Trophoblast cell (in vitro differentiated cells and primary cell): ENCODE results near the gene SIK1. TPM values are rescaled to one million over a fixed set of nuclear protein-coding genes. Genes with fewer than 3 reads are reported as not detected.
A peak's percentile ranks its signal among the peaks of the same experiment; 100 is the strongest.
"Not testable (repeated sequence)": the region's sequence is repeated elsewhere in the genome, so short reads cannot be mapped to it uniquely, and the experiment has no call there.

ENCODE experiments used
- DNase-seq, 2 donors: peaks; one replicate each; pipeline ENCODE4 v3.0.0-alpha.2; 2016
- H2AFZ ChIP-seq: 2 replicates; pipeline ENCODE4 v1.6.1; 2013; ENCODE audit warnings: low read length, moderate library complexity, mild to moderate bottlenecking; ENCODE audit not compliant: insufficient read depth, poor library complexity
- H2AK5ac ChIP-seq: 2 replicates; pipeline ENCODE4 v1.6.1; 2013; ENCODE audit warnings: mild to moderate bottlenecking, low read length
- H2BK120ac ChIP-seq: 2 replicates; pipeline ENCODE4 v1.6.1; 2013; ENCODE audit warnings: low read length, mild to moderate bottlenecking, moderate library complexity; ENCODE audit not compliant: insufficient read depth, poor library complexity
- H2BK12ac ChIP-seq: 2 replicates; pipeline ENCODE4 v1.6.1; 2013; ENCODE audit warnings: mild to moderate bottlenecking, low read length, moderate library complexity
- H2BK5ac ChIP-seq: 2 replicates; pipeline ENCODE4 v1.6.1; 2013; ENCODE audit warnings: low read length, low read depth, moderate library complexity, mild to moderate bottlenecking; ENCODE audit not compliant: poor library complexity
- H3K14ac ChIP-seq: 2 replicates; pipeline ENCODE4 v1.6.1; 2013; ENCODE audit warnings: mild to moderate bottlenecking, low read length
- H3K18ac ChIP-seq: 2 replicates; pipeline ENCODE4 v1.6.1; 2013; ENCODE audit warnings: mild to moderate bottlenecking, low read length
- H3K23ac ChIP-seq: 2 replicates; pipeline ENCODE4 v1.6.1; 2013; ENCODE audit warnings: low read length
- H3K27ac ChIP-seq: 2 replicates; pipeline ENCODE4 v1.5.1; 2013; ENCODE audit warnings: low read depth, mild to moderate bottlenecking, inconsistent platforms, low read length, moderate library complexity
- H3K27me3 ChIP-seq: 2 replicates; pipeline ENCODE4 v1.6.1; 2013; ENCODE audit warnings: inconsistent platforms, mild to moderate bottlenecking, low read length, moderate library complexity; ENCODE audit not compliant: insufficient read depth
- H3K36me3 ChIP-seq, 2 experiments: 1 replicate in 1 of 2; 2 replicates in 1 of 2; pipeline ENCODE4 v1.6.1; 2013; ENCODE audit warnings: low read length in 2 of 2, mild to moderate bottlenecking in 2 of 2, moderate library complexity in 1 of 2; ENCODE audit not compliant: insufficient read depth in 2 of 2, control insufficient read depth in 1 of 2
- H3K4ac ChIP-seq: 2 replicates; pipeline ENCODE4 v1.6.1; 2013; ENCODE audit warnings: low read depth, mild to moderate bottlenecking, low read length, moderate library complexity
- H3K4me1 ChIP-seq, 2 experiments: 1 replicate in 1 of 2; 2 replicates in 1 of 2; pipeline ENCODE4 v1.6.1; 2013; ENCODE audit warnings: low read length in 2 of 2, mild to moderate bottlenecking in 2 of 2, moderate library complexity in 1 of 2; ENCODE audit not compliant: insufficient read depth in 2 of 2, control insufficient read depth in 1 of 2
- H3K4me2 ChIP-seq: 2 replicates; pipeline ENCODE4 v1.6.1; 2013; ENCODE audit warnings: inconsistent platforms, mild to moderate bottlenecking, low read length, moderate library complexity
- H3K4me3 ChIP-seq: 2 replicates; pipeline ENCODE4 v1.5.1; 2013; ENCODE audit warnings: mild to moderate bottlenecking, low read depth, low read length, inconsistent platforms
- H3K79me1 ChIP-seq: one replicate; pipeline ENCODE4 v1.6.1; 2013; ENCODE audit warnings: low read length
- H3K79me2 ChIP-seq: 2 replicates; pipeline ENCODE4 v1.6.1; 2013; ENCODE audit warnings: low read length, mild to moderate bottlenecking; ENCODE audit not compliant: control insufficient read depth, insufficient read depth, poor library complexity
- H3K9ac ChIP-seq: 2 replicates; pipeline ENCODE4 v1.6.1; 2013; ENCODE audit warnings: mild to moderate bottlenecking, low read length
- H3K9me3 ChIP-seq: 2 replicates; pipeline ENCODE4 v1.6.1; 2013; ENCODE audit warnings: low read depth, mild to moderate bottlenecking, control low read depth, inconsistent platforms, low read length; ENCODE audit not compliant: insufficient read depth
- H4K12ac ChIP-seq: 2 replicates; pipeline ENCODE4 v1.6.1; 2013; ENCODE audit warnings: low read depth, mild to moderate bottlenecking, low read length, moderate library complexity
- H4K8ac ChIP-seq: 2 replicates; pipeline ENCODE4 v1.6.1; 2013; ENCODE audit warnings: low read depth, mild to moderate bottlenecking, low read length, moderate library complexity
- H4K91ac ChIP-seq: one replicate; pipeline ENCODE4 v1.6.1; 2013; ENCODE audit warnings: low read depth, mild to moderate bottlenecking, low read length, moderate library complexity
- WGBS: extraction: QIAGEN DNeasy Blood & Tissue Kit; methylation state at CpG from one replicate; pipeline ENCODE4 v1.1.7; 2013; ENCODE audit warnings: missing lambda C conversion rate; ENCODE audit not compliant: insufficient read length, insufficient coverage; ENCODE audit errors: extremely low coverage; 5-methylcytosine and 5-hydroxymethylcytosine counted together
- polyA plus RNA-seq: library from polyadenylated mRNA; stranded (reverse); fragments of 200-250 nt; gene quantifications from 2 replicates; pipeline ENCODE4 v1.2.3, GENCODE V29; 2013

SIK1 gene
- 15.4 and 15.6 TPM in 2 replicates for polyA plus RNA-seq

DNA sequence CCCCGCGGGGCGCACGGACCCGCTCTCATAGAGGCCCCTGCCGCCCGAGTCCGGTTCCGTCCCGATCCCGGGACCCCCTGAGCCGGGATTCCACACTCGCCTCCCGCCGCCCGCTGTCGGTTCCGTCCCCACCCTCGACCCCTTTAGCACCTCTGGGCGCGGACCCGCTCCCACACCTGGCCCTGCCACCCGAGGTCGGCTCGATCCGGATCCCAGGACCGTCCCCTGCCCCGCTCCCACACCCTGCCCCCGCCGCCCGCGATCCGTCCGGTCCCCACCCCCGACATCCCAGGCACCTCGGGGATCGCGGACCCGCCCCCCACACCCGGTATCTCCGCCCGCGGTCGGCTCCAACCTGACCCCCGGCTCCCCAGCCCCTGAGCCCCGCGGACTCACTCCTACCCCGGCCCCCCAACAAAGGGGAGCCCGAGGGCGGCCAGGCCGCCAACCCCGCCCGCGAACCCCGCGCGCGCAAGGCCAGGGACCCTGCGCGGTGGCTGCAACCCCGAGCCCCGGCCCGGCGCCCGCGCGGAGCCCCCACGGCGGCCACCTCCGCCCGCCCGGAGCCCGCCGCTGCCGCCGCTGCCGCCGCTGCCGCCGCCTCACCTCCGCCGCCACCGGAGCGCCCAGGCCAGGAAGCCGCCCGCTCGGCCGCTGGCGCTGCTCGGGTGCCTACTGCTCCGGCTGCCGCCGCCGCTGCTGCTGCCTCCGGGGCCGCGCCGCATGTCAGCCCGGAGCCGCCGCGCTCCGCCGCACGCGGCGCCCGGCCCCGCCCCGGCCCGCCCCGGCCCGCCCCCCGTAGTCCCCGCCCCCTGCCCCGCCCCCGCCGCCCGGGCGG lies at the start of gene SIK1:
SIK1 (minus strand) TSS at position 728 of the 838 bp plus-strand sequence. CDS start 953 bp downstream, outside the sequence.
- H4K91ac ChIP-seq, H3K14ac ChIP-seq, H3K4ac ChIP-seq, H3K79me2 ChIP-seq, H3K27me3 ChIP-seq, H3K18ac ChIP-seq, H2AK5ac ChIP-seq, H2BK12ac ChIP-seq, H3K23ac ChIP-seq, H3K4me2 ChIP-seq, H3K4me3 ChIP-seq, H3K9ac ChIP-seq, H2AFZ ChIP-seq, H3K9me3 ChIP-seq, H3K27ac ChIP-seq, H3K36me3 ChIP-seq, H3K79me1 ChIP-seq, H2BK120ac ChIP-seq, H2BK5ac ChIP-seq, H3K4me1 ChIP-seq, H4K12ac ChIP-seq, H4K8ac ChIP-seq, DNase-seq: not testable (repeated sequence)
- WGBS, result no CpG with 5 or more reads among the region's 120 CpGs

DNA sequence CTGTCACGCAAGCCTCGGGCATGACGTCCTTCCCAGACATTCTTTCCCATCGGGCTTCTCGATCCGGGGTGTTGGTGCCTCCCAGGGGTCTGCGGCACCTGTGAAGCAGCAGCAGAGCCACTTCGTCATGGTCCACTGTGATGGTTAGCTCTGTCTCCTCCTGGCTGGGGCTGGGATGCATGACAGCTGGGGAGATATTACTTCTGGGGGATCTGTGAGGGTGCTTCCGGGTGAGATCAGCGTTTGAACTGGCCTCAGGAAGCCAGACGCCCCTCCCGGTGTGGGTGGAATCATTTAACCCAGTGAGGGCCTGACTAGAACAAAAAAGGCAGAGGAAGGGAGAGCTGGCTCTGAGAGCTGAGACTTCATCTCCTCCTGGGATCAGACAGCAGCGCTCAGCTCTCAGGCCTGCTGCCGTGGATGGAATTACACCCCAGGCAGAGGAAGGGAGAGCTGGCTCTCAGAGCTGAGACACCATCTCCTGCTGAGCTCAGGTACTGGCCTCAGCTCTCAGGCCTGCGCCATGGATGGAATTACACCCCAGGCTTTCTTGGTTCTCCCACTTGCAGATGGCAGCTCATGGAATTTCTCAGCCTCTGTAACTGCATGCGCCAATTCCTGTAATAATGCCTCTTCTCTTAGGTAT lies 44.8 kb upstream of the SIK1 start:
- H3K9ac ChIP-seq, H3K23ac ChIP-seq, H3K36me3 ChIP-seq, H2AFZ ChIP-seq, H3K27ac ChIP-seq, H3K14ac ChIP-seq, H3K9me3 ChIP-seq, H3K27me3 ChIP-seq, H3K4ac ChIP-seq, H3K79me2 ChIP-seq, H3K18ac ChIP-seq, DNase-seq, H3K4me2 ChIP-seq, H3K79me1 ChIP-seq, H4K91ac ChIP-seq, H3K4me1 ChIP-seq, H2BK120ac ChIP-seq, H2BK12ac ChIP-seq, H2AK5ac ChIP-seq, H4K12ac ChIP-seq, H2BK5ac ChIP-seq, H3K4me3 ChIP-seq, H4K8ac ChIP-seq: not testable (repeated sequence)
- no CpG with 5 or more reads among the region's 16 CpGs for WGBS

DNA sequence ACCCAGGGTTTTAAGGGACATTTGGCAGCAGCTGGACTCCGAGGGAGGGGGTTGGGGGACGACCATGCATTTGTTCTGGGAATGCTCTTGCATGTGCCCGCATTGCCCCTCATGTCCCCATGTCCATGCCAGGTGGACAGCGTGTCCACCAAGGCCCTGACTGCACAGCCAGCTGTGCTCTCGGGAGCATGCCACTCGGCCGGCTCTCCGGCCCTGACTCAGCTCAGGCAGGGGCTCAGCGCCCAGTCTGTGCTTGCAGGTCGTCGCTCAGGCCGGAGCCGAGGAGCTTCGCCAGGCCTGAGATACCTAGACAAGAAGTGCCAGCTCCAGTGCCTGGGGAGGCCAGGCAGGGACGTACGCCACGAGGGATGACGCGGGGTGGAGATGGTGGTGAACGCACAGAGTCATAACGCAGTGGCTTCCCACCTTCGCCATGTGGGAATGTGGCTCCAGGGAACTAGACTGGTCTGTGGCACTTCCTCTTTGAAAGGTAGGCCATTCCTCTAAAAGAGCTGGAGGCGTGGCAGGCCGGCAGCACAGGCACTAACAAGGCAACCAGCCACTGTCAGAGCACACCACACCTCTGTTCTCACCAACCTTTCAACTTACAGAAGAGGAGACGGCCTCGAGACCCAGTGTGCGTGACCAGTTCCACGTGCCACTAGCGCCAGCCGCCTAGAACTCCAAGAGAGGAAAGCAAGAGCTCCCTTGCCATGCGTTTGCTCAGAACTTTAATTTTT lies 43.0 kb upstream of the SIK1 start:
- not testable (repeated sequence) for H4K12ac ChIP-seq, H2AFZ ChIP-seq, H3K4me1 ChIP-seq, H3K4ac ChIP-seq, H3K79me1 ChIP-seq, H3K9ac ChIP-seq, H2BK12ac ChIP-seq, H3K4me3 ChIP-seq, H2BK5ac ChIP-seq, H2AK5ac ChIP-seq, H3K27ac ChIP-seq, H3K14ac ChIP-seq, H3K4me2 ChIP-seq, H3K27me3 ChIP-seq, H4K91ac ChIP-seq, H3K9me3 ChIP-seq, H3K79me2 ChIP-seq, H3K18ac ChIP-seq, H4K8ac ChIP-seq, H2BK120ac ChIP-seq, H3K23ac ChIP-seq, H3K36me3 ChIP-seq, DNase-seq
- WGBS, result no CpG with 5 or more reads among the region's 31 CpGs

DNA sequence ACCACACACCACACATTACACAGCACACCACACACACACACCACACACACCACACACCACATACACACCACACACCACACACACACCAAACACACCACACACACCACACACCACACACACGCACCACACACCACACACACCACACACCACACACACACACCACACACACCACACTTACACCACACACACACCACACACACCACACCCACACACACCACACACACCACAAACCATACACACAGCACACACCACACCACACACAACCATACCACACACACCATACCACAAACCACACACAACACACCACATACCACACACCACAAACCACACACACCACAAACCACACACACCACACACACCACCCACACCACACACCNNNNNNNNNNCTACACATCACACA lies 40.9 kb upstream of the SIK1 start:
- Histone ChIP-seq H3K23ac (no peak overlapping the region), H3K79me2 (no peaks in the 10 kb centered on the region), H3K9ac (no peak overlapping the region), H3K18ac (no peak overlapping the region), H3K14ac (no peak overlapping the region), H3K9me3 (peaks cover 5% of the 10 kb centered on the region), H3K79me1 (peaks cover 2% of the 10 kb centered on the region), H4K8ac (no peak overlapping the region), H2BK120ac (no peak overlapping the region), H3K4me1 (no peaks in the 10 kb centered on the region), H3K4me2 (no peak overlapping the region), H3K27me3 (no peaks in the 10 kb centered on the region), H4K12ac (no peak overlapping the region), H4K91ac (no peak overlapping the region), H2BK12ac (peak overlapping the region; percentile 87), H3K4ac (no peak overlapping the region), H2AFZ (no peak overlapping the region), H3K36me3 (no peaks in the 10 kb centered on the region), H3K4me3 (peak overlapping the region; percentile 60), H2BK5ac (no peak overlapping the region), H3K27ac (no peak overlapping the region), H2AK5ac (no peak overlapping the region)
- 100% methylated on average over 1 of the region's 1 CpG for WGBS
- DNase-seq, result no peak
